Esophagus muscularis mucosa (tissue), 4 donors: ENCODE data around the gene SMIM1. TPM values are rescaled to one million over a fixed set of nuclear protein-coding genes. Genes with fewer than 3 reads are reported as not detected.

Experiments
- DNase-seq: peaks from one replicate; pipeline ENCODE4 v3.0.0-alpha.2; 2017; ENCODE audit errors: extremely low spot score
- H3K27ac ChIP-seq, 4 donors: fragments of 200-600 bp; sonication (generic); replicated peaks in 1 of 4; 1 replicate in 3 of 4; 2 replicates in 1 of 4; pipeline ENCODE4 v1.5.1; 2016 to 2019; ENCODE audit warnings: mild to moderate bottlenecking in 1 of 4
- H3K27me3 ChIP-seq, 4 donors: fragments of 200-600 bp; sonication (generic); one replicate each; pipeline versions ENCODE4 v1.5.1 to v1.6.0; 2016 to 2019
- H3K36me3 ChIP-seq, 4 donors: fragments of 200-600 bp; sonication (generic); one replicate each; pipeline ENCODE4 v1.5.1; 2016 to 2019
- H3K4me1 ChIP-seq, 4 donors: fragments of 200-600 bp; sonication (generic); one replicate each; pipeline ENCODE4 v1.5.1; 2016 to 2019
- H3K4me3 ChIP-seq, 4 donors: fragments of 200-600 bp; sonication (generic); 1 replicate in 2 of 4; 2 replicates in 2 of 4; pipeline ENCODE4 v1.5.1; 2016 to 2019; ENCODE audit warnings: mild to moderate bottlenecking in 4 of 4, moderate library complexity in 1 of 4
- H3K9me3 ChIP-seq, 4 donors: fragments of 200-600 bp; sonication (generic); 1 replicate in 3 of 4; 2 replicates in 1 of 4; pipeline ENCODE4 v1.5.1; 2016 to 2019
- EP300 ChIP-seq: sonication (generic); formaldehyde crosslinking; IDR thresholded peaks from one replicate; pipeline ENCODE4 v1.6.1; 2017; ENCODE audit warnings: antibody characterized with exemption
- POLR2A ChIP-seq: fragments of 450-650 bp; IDR thresholded peaks from one replicate; pipeline ENCODE4 v1.6.1; 2017; ENCODE audit warnings: antibody characterized with exemption, moderate library complexity, mild to moderate bottlenecking, low read depth
- POLR2AphosphoS5 ChIP-seq, 2 donors: sonication (generic); formaldehyde crosslinking; IDR thresholded peaks; one replicate each; pipeline ENCODE4 v1.6.1; 2017; ENCODE audit warnings: antibody characterized with exemption in 2 of 2
- WGBS: methylation state at CpG from one replicate; pipeline ENCODE4 v1.1.5; 2018; 5-methylcytosine and 5-hydroxymethylcytosine counted together
- intact Hi-C: fragments of 100-400 bp; cut with DNase I; formaldehyde crosslinking; loops from one replicate; pipeline ENCODE4 v1.15.1; 2023
- total RNA-seq, 4 donors: library from RNA; depleted of rRNA; stranded (reverse); fragments of >200 nt; gene quantifications; one replicate each; pipeline versions ENCODE4 v1.1.0 to v1.2.1, GENCODE V29; 2016
- TF ChIP-seq, protein P1 (sequence below), 3 experiments: fragments of 200-600 bp in 2 of 3; fragments of 450-650 bp in 1 of 3; sonication (generic) in 2 of 3; IDR thresholded peaks; one replicate each; pipeline ENCODE4 v1.5.1; 2017 to 2019; ENCODE audit warnings: antibody characterized with exemption in 3 of 3, mild to moderate bottlenecking in 2 of 3, moderate library complexity in 1 of 3

Gene SMIM1
- total RNA-seq, 4 donors from 2014 or later = 10.5 to 16.3 (median 13.3) TPM

DNA sequence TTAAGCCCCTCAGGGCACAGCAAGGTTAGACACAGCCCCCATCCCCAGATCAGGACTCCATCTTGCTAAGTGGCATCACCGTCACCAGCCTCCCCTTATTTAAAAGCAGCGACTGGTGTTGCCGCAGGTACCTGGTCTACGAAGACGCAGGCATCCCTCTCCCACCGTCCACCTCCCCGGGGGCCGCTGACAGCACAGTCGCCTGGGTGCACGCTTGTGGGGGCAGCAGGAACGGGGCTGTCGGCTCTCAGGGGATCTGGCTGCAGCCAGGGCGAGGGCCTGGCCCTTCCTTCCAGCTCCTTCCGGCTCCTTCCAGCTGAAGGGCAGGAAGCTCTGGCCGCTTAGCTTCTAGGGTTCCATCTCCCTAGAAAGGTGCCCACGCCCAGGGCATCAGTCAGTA lies 37.9 kb upstream of the SMIM1 start:
- no peak for TF ChIP-seq POLR2A
- TF ChIP-seq, protein P1, sequence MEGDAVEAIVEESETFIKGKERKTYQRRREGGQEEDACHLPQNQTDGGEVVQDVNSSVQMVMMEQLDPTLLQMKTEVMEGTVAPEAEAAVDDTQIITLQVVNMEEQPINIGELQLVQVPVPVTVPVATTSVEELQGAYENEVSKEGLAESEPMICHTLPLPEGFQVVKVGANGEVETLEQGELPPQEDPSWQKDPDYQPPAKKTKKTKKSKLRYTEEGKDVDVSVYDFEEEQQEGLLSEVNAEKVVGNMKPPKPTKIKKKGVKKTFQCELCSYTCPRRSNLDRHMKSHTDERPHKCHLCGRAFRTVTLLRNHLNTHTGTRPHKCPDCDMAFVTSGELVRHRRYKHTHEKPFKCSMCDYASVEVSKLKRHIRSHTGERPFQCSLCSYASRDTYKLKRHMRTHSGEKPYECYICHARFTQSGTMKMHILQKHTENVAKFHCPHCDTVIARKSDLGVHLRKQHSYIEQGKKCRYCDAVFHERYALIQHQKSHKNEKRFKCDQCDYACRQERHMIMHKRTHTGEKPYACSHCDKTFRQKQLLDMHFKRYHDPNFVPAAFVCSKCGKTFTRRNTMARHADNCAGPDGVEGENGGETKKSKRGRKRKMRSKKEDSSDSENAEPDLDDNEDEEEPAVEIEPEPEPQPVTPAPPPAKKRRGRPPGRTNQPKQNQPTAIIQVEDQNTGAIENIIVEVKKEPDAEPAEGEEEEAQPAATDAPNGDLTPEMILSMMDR (IDR thresholded peaks at IDR 0.05) = no peak
- no peak for TF ChIP-seq EP300
- no peak for TF ChIP-seq POLR2AphosphoS5 (IDR thresholded peaks at IDR 0.05)
- peaks cover 18 to 52% (median 49%) of the 10 kb centered on the region in 4 donors for H3K36me3 ChIP-seq
- no peak overlapping the region for H3K27ac ChIP-seq

DNA sequence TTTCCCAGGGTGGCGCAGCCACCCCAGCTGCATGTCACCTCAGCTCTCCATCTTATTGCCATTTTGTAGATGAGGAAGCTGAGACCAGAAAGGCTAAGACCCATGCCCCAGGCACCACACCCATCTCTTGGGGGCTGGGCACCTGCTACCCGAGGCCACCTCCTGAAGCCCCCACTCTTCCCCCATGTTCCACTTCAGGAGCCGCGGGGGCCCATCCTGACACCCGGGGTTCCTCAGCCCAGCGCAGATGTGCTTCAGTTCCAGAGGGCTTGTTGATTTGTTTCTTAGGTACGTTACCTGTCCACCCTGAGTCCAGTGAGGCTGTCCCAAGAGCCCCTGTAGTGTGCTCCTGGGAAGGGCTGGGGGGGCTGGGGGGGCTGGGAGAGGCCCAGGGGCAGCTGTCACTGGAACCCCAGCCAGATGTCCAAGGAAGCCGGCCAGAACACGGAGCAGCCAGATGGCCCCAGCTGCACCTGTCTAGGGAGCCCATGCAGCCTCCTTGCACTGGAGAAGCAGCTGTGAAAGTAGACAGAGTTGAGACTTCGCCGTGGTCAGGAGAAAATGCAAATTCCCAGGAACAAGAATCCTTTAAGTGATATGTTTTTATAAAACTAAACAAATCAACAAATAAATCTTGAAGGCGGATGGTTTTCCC lies 37.4 kb upstream of the SMIM1 start:
- intact Hi-C loops = no loop called here
- DNase-seq = no peak
- 74% methylated on average over 7 of the region's 12 CpGs for WGBS
- Histone ChIP-seq H3K27ac (no peak overlapping the region), H3K27me3 (peaks cover 0 to 35% (median 5%) of the 10 kb centered on the region in 4 donors), H3K9me3 (no peaks in the 10 kb centered on the region), H3K4me3 (no peak overlapping the region), H3K4me1 (peaks cover 0 to 13% (median 5%) of the 10 kb centered on the region in 4 donors), H3K36me3 (peaks cover 18 to 57% (median 54%) of the 10 kb centered on the region in 4 donors)
- no peak for TF ChIP-seq EP300
- TF ChIP-seq POLR2A = no peak
- TF ChIP-seq, protein P1 (IDR thresholded peaks at IDR 0.05) = no peak
- no peak for TF ChIP-seq POLR2AphosphoS5 (IDR thresholded peaks at IDR 0.05)

More for the DNA sequence above, 37.9 kb upstream of the SMIM1 start:
- 97% methylated on average over 12 of the region's 16 CpGs for WGBS
- intact Hi-C loops = no loop called here
- H3K9me3 ChIP-seq = no peaks in the 10 kb centered on the region
- peaks cover 0 to 13% (median 5%) of the 10 kb centered on the region in 4 donors for H3K4me1 ChIP-seq
- no peak overlapping the region for H3K4me3 ChIP-seq
- DNase-seq = no peak
- peaks cover 0 to 41% (median 5%) of the 10 kb centered on the region in 4 donors for H3K27me3 ChIP-seq

DNA sequence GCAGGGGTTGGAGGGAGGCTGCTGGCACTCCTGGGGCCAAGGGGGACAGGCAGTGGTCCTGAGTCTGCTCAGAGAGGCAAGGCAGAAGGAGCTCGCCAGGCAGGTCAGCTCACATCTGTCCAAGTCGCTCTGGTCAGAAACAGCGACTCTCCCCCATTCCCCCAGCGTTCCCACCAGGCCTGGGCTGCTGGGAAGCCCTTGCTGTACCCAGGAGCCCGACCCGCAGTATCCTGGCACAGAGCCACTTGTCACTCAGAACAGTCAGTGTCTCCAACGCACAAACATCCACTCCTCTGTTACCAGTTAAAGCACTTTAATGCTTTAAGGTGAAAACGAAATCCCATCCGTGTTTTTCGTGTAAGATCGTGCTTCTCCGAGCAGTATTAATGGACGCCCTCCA lies 36.9 kb upstream of the SMIM1 start:
- H3K27ac ChIP-seq = no peak overlapping the region

DNA sequence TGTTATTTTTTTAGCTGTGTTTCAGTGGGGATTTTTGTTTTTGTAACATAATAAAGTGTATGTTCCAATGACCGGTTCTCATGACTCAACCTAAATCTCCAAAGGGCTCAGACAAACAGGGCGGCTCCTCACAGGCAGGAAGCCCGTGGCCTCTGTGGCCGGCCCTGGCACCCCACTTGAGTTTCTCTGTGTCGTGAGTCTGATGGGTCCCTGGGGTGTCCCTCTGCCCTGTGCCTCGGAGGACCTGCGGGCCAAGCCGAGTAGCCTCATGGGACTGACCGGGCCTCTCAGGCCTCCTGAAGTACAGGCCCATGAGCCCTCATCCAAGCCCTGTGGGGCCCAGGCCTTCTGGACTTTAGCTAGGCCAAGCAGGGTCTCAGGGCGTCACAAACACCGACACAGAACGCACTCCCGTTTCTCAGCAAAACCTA lies 36.4 kb upstream of the SMIM1 start:
- TF ChIP-seq, protein P1 (IDR thresholded peaks at IDR 0.05) = no peak
- TF ChIP-seq POLR2AphosphoS5 (IDR thresholded peaks at IDR 0.05) = no peak
- no peak for TF ChIP-seq POLR2A
- no peak for TF ChIP-seq EP300
- no peak for DNase-seq
- 79% methylated on average over 13 of the region's 13 CpGs for WGBS
- Histone ChIP-seq H3K36me3 (peaks cover 18 to 66% (median 63%) of the 10 kb centered on the region in 4 donors), H3K27ac (no peak overlapping the region), H3K27me3 (peaks cover 0 to 25% (median 5%) of the 10 kb centered on the region in 4 donors), H3K4me1 (peaks cover 0 to 13% (median 5%) of the 10 kb centered on the region in 4 donors), H3K4me3 (no peak overlapping the region), H3K9me3 (no peaks in the 10 kb centered on the region)
- intact Hi-C loops = no loop called here

More for the DNA sequence above, 36.9 kb upstream of the SMIM1 start:
- Histone ChIP-seq H3K4me3 (no peak overlapping the region), H3K27me3 (peaks cover 0 to 30% (median 5%) of the 10 kb centered on the region in 4 donors), H3K4me1 (peaks cover 0 to 13% (median 5%) of the 10 kb centered on the region in 4 donors), H3K9me3 (no peaks in the 10 kb centered on the region), H3K36me3 (peaks cover 18 to 62% (median 59%) of the 10 kb centered on the region in 4 donors)
- intact Hi-C loops = no loop called here
- WGBS = 76% methylated on average over 10 of the region's 13 CpGs
- no peak for DNase-seq
- TF ChIP-seq, protein P1 (IDR thresholded peaks at IDR 0.05) = no peak
- no peak for TF ChIP-seq POLR2A
